GDM1 (cell line): ENCODE data around the gene PLAC9.
"Not testable (repeated sequence)": the region's sequence is repeated elsewhere in the genome, so short reads cannot be mapped to it uniquely, and the experiment has no call there.

Experiments
- DNase-seq: peaks from one replicate; lab custom pipeline; 2025; lab: John Stamatoyannopoulos, UW

PLAC9 gene, protein sequence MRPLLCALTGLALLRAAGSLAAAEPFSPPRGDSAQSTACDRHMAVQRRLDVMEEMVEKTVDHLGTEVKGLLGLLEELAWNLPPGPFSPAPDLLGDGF

DNA sequence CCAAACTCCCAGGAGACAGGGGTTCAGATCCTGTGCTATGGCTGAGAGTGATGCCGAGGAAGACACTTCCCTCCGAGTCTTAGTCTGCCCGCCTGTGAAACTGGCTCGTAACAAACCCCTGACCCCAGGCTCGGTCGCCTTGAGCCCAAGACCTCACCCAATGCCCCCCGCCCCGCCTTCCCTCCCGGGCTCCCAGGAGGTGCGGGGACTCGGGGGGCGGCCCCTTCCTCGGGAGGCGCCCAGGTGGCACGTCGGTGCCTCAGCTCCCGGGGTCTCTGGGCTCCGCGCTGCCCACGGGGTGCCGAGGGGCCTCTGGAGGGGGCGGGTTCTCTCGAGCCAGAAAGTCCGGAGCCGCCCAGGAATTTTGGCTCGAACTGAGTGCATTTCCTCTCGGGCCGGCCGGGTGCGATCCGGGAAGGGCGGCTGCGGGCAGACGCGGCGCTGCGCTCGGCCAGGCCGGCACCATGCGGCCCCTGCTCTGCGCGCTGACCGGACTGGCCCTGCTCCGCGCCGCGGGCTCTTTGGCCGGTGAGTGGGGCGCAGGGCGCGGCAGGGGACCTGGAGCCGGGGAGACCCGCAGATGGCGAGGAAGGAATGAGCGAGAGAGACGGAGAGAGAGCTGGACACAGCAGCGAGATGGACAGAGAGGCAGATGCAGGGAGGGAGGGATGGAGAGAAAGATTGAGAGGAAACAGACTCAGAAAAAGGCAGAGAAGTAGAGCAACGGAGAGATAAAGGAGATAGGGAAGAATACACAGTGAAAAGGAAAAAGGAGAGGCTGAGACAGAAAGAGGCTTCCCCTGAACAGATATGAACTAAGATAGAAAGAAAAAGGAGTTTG is at the start of gene PLAC9:
TSS of gene PLAC9 (plus strand) at position 432 of the 841 bp plus-strand sequence. CDS start at position 465, 33 bp downstream.
- no peak for DNase-seq

DNA sequence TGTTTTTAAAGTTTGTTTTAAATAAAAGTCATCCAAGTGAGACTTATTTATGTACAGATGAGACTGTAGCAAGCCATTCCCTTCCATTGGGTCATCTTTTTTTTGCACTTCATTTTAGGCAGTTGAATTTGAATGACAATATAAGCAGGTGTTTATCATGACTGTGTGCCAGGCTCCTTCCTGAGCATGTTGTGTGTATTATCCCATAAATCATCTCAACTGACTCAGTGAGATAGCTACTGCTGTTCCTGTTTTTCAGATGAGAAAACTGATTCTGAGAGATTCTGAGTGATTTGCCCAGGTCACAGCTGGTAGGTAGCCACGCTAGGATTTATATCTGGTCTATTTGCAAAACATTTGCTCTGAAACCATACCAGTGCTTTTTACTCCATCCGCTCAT is 42.4 kb upstream of the PLAC9 start:
- no peak for DNase-seq

DNA sequence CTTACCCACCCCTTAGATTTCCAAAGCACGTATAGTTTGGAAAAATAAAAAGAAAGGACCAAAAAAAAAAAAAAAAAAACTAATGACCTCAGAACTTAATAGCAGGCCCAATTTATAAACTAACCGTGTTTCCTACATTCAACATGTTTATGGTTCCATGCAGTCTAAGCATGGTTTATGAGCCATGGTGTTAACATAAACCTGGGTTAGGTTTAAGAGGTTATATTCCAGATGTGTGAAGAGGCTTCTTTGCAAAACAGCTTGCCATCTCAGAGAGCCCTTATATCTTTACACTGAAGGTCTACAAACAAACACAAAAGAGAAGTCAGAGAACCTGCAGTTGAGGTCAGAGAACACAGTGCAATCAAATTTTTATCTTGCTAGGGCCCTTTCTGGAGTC is 38.3 kb upstream of the PLAC9 start:
- no peak for DNase-seq

DNA sequence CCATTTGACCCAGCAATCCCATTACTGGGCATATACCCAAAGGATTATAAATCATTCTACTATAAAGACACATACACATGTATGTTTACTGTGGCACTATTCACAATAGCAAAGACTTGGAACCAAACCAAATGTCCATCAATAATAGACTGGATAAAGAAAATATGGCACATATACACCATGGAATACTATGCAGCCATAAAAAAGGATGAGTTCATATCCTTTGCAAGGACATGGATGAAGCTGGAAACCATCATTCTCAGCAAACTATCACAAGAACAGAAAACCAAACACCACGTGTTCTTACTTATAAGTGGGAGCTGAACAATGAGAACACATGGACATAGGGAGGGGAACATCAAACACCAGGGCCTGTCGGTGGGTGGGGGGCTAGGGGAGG is 34.3 kb upstream of the PLAC9 start:
- not testable (repeated sequence) for DNase-seq

DNA sequence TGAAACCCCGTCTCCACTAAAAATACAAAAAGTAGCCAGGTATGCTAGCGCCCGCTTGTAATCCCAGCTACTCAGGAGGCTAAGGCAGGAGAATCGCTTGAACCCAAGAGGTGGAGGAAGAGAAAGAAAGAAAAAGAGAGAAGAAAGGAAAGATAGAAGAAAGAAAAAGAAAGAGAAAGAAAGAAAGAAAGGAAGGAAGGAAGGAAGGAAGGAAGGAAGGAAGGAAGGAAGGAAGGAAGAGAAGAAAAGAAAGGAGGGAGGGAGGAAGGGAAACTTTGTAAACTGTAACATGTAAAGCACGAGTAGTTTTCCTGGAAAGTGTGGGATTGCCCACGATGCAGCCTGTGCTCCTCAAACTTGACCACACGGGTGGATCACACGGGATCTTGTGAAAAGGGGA is 33.2 kb upstream of the PLAC9 start:
- DNase-seq: not testable (repeated sequence)

DNA sequence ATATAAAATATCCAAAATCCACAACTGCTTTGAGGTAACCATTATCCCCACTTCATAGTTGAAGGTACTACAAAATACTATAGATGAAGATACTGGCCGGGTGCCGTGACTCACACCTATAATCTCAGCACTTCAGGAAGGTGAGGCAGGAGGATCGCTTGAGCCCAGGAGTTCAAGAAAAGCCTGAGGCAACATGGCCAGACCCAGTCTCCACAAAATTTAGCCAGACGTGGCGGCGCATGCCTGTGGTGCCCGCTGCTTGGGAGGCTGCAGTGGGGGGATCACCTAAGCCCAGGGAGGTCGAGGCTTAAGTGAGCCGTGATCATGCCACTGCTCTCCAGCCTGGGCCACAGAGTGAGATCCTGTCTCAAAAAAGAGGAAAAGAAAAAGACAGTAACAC is 32.4 kb upstream of the PLAC9 start:
- DNase-seq: no peak

DNA sequence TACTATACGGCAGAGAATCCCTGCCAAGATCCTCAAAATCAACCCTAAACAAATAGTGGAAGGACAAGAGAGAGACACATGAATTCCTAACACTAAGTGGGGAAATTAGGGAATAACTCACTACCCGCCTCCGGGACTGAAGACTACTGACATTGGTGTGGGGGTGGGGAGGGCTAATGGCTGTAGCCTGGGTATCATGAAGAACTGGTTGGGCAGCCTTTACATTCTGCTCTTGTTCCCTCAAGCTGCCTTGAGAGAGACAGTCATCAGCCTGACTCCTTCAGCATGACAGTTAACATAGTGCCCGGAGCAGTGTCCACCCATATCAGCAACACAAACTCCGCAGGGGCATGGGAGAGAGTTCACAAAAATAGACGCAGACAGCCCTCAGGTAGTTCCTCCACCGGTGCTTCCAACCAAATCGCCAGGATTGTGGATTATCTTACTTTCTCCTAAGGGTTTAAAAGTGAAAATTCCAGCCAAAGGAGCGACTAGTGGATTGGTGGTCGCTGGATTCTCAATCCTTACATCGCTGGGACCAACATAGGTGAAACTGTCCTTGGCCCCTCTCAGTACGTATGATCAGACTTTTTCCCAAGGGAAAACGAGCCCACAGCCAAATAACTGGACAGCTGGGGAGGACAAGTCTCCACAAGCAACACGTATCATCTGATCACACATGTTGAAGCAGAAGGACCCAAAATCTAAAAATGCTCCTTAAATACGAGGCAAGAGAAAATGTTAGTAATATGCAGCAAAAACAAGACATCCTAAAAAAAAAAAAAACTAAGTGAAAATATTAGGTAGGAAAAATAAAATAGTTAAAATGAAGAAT is 31.5 kb upstream of the PLAC9 start:
- no peak for DNase-seq

DNA sequence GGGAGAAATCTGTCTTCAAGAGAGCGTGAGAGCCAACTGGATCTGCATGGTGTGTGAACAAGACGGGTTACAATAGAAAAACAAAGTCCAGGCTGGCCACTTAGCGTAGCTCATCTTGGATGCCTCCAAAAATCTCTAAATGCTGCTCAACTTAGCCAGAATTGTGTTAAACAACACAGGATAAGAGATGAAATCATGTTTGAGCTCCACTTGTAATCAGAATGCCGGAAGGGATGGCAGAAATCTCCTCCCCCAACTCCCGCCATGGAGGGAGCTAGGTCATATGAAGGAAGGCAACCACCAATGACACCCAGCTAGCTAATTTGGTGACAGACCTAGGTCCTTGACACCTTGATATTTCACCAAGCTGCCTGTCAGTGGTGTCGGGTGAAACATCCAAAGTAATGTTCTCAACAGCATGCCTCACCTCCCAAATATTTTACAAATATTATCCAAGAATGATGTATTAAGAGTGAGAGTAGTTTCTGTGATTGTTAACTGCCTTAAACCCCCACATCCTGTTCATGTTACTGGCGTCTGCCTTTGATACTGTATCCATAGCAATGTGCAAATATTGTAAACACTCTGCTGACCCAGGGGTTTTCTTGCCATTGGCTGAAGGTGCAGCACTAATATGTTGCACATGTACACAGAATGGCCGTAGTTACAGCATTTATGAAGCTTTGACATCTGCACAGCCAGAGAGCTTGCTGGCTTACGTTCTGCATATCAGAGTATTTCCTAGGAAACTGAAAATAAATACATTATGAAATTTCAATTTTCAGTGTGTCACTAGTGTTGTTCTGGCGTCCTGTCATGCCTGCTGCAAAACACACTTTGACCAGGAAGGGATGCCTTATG is 28.2 kb upstream of the PLAC9 start:
- no peak for DNase-seq

DNA sequence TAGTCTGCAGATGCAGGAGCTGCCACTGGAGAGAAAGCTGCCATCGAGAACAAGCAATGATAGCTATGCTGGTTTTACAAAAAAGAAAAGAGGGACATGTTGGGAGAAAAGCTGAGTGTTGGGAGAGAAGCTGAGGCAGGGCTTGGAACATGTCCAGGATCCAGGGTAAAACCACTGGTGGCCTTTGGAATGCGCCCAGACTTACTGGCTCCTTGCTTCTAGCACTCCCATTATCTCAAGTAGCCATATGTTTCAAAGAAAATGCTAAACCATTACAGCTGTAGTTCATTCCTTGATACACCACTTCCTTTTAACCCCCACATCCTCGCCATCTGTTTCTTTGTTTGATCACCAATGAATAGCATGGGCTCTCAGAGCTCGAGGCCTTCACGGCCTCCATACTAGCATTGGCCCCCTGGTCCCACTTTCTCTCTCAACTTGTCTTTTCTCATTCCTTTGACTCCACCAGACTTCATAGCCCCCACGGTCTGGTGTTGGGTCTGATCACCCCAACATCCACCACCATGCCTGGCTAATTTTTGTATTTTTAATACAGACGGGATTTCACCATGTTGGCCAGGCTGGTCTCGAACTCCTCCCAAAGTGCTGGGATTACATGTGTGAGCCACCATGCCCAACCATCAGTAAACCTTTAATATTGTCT is 23.8 kb upstream of the PLAC9 start:
- no peak for DNase-seq

DNA sequence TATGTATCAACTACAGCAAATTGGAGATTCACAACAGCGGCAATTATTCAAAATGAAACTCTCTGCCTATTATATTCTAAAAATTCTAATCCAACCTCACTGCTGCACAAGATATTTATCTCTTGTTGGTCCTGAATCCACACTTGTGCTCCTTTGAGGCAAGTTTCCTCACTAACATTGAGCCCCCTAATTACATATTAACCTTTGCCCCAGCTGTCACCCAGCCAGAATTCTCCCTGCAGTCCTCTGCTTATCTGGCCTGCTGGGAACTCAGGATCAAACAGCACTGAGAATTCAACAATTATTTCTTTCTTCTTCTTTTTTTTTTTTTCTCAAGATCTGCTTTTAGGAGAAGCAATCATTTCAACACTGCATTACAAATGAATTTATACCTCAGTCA is 21.5 kb upstream of the PLAC9 start:
- DNase-seq: no peak

DNA sequence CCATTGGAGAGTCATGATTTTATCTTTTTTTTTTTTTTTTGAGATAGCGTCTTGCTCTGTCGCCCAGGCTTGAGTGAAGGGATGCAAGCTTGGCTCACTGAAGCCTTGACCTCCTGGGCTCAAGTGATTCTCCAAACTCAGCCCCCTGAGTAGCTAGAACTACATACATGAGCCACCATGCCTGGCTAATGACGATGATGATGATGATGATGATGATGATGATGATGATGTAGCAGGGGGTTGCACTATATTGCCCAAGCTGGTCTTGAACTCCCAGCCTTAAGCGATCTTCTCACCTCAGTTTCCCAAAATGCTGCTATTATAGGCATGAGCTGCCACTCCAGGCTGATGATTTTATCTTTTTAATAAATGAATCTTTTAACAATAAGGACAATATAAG is 13.9 kb upstream of the PLAC9 start:
- DNase-seq: no peak

DNA sequence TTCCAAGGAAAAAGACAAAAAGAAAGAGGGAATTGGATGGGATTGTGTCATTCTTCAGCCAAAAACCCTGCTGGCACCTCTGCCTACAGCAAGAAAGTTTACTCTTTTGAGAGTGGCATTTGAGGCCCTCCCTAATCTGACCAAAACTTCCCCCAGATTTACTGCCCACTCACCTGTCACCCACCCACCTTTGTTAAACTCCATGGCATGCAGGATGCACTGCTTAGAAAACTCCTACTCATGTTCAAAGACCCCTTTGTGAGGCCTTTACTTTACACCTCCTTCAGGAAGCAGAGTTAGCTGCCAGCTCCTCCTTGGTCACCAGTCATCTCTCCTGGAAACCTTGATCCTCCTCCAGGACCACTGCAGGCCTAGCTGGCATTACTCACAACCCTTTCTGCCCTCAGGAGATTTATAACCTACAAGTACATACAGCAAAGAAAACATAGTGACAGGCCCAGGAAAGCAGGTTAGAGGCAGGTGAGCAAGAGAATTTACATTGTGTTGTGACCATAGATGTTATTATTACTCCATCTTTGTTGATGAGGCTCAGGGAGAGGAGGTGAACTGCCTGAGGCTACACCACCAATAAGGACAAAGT is 10.3 kb upstream of the PLAC9 start:
- no peak for DNase-seq

DNA sequence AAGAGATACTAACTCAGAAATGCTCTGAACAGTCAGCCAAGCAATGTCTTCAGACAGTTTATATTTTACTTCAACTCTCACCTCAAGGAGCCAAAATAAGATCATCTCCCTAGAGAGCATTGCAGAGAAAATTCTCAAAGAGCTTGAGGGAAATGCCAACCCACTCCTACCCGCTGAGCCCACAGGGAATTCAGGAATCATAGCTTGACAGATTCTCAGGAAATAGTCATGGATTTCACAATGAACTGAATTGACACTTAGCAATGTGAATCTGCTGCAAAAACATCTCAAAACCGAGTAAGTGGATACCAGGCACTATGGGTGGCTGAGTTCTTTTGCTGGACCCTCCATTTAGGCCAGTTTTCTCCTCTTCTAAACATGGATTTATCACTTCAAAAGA is 9.8 kb upstream of the PLAC9 start:
- no peak for DNase-seq

DNA sequence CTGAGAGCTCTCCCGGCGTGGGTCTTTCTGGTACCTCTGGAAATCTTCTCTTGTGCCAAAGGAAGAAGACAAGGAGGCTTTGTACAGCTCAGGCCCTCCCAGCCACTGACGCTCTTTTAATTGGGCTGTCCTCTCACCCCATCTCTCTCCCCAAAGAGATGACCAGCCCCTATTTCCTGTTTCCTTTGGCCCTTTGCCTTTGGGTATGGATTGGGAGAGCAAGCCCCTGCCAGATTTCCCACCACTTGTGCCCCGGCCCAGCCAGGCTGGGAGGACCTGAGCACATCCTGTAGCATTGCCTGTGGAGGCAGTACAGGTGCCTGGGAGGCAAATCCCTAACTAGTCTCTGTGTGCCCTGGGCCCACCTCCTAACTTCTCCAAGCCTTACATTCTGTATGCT is 5.7 kb upstream of the PLAC9 start:
- no peak for DNase-seq

DNA sequence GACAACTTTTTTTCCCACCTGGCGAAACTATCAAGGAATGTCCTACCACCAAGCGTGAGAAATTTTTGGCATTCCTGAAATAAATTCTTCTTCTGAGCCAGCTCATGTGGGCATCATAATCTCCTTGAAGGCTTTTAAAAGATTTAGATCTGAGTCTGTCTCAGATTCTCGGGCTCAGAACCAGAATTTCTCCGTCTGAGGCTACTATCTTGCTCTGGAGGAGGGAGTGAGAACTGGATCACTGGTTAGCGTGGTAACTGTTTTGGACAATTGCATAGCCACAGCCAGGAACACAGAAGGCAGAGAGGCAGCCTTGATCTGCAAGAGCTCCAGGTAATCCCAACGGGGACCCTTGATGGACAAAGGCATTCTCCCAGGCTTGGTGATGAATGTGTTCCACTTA is 1.0 kb upstream of the PLAC9 start:
- no peak for DNase-seq

DNA sequence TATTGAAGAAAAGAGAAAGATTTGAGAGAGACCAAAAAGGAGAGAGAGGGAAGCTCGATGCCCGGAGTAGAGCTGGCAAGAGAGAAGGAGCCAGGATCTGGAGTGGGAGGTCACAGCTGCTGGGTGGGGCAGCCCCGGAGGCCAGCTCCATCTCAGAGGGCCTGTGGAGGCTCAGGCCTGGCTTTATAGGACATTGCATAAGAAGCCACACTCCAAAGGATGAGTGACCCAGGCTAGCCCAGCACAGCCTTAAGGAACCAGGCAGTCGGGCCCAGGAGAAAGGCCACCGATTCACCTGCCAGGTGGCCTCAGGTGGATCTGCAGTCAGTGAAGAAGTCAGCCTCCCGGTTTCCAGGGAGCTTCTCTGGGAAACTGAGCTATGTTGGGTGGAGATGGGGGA is 676 bp downstream of the PLAC9 start:
- no peak for DNase-seq

DNA sequence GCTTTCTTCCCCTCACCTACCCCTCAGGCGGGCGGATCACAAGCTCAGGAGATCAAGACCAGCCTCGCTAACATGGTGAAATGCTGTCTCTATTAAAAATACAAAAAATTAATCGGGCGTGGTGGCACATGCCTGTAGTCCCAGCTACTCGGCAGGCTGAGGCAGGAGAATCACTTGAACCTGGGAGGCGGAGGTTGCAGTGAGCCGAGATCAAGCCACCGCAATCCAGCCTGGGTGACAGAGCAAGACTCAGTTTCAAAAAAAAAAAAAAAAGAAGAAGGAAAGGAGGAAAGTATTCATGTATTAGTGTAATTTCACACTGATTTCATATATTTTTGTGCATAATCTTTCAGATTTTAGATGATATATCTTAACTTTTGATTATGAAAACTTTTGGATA is 1.2 kb downstream of the PLAC9 start:
- DNase-seq: not testable (repeated sequence)

DNA sequence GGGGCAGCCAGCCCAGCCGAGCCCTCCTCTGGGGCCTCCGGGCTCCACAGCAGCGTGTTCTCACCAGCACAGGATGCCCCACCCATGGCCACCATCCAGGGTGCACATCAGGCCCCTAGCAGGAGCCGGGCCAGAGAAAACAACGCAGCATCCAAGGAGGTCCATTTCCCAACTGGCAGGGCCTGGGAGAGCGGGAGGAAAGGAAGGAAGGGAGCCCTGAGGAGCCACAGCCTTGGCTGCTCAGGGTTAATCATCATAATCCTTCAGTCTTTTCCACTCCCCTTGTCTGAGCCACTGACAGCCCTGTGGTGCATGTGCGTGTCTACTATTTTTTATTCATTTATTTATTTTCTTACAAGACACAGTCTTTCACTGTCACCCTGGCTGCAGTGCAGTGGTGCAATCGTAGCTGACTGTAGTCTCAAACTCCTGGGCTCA is 3.6 kb downstream of the PLAC9 start:
- DNase-seq: no peak

DNA sequence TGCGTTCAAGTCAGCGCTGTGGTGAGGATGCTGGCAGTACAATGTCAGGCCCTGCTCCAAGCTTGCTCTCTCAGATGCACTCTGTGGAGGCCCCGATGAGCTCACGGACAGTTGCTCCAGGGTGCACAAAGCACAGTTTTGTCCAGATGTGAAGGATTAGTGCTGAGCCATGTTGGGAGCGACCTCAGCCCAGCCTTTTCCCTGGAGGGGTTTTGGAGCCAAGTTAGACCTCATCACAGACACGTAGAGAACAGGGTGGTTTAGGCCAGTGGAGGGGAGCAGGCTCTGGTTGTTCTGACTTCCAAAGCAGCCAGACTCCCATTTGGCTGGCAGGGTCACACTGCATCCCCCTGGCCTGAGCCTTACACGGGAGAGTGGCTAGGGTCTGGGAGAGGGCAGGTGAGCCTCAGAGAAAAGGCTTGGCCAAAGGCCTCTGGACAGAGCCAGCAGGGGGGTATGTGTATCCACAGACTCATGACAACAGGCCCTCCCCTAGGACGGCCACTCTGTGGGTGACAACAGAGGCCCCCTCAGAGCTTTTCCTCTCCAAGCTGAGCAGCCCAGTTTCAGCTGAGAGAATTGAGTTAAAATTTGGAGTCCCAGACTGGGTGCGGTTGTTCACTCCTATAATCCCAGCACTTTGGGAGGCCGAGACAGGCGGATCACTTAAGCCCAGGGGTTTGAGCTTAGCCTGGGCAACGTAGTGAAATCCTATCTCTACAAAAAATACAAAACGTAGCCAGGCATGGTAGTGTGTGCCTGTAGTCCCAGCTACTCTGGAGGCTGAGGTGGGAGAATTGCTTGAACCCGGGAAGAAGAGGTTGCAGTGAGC is 4.7 kb downstream of the PLAC9 start:
- DNase-seq: no peak

DNA sequence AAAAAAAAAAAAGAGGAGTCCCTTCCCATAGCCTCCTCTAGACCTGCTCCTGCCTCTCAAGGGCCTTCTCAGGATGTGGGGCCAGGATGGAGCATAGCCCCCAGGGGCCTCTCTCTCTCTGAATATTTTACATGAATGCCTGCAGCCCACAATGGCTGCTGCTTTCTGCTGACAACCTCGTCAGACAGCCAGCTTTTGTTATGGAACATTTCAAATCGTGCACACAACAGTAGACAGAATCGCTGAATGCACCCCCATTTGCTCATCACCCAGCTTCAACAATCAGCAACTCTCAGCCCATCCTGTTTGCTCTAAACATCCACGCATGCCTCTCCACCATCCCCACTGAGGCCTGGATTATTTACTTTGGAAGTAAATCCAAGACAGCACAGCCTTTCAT is 5.4 kb downstream of the PLAC9 start:
- no peak for DNase-seq
